B cell (primary cell): Measurements from ENCODE around the gene NEK8. TPM values are rescaled to one million over a fixed set of nuclear protein-coding genes. Genes with fewer than 3 reads are reported as not detected.

Experiments
- ATAC-seq: fragments of 200-7000 bp; cut with Tn5 transposase; one replicate; pipeline ENCODE4 v1.10.0; 2021; ENCODE audit warnings: low read depth, mild to moderate bottlenecking, moderate number of reproducible peaks, moderate library complexity
- CTCF ChIA-PET: fragments of 350-600 bp; sonication (Branson Sonifier 250); formaldehyde crosslinking; loops from one replicate; lab custom pipeline; 2021; ENCODE audit warnings: antibody characterized with exemption, inconsistent platforms; lab: Charles Lee
- POLR2A ChIA-PET: fragments of 350-600 bp; sonication (Branson Sonifier 250); formaldehyde crosslinking; loops from one replicate; lab custom pipeline; 2021; ENCODE audit warnings: antibody characterized with exemption; lab: Charles Lee
- DNase-seq: peaks from one replicate; pipeline ENCODE4 v3.0.0; 2013
- H2AFZ ChIP-seq: 2 replicates; pipeline ENCODE4 v1.6.1; 2012; ENCODE audit warnings: mild to moderate bottlenecking, low read depth, low read length; ENCODE audit not compliant: insufficient read depth, poor library complexity, severe bottlenecking
- H3K27ac ChIP-seq, 2 donors: 1 replicate in 1 of 2; 2 replicates in 1 of 2; pipeline ENCODE4 v1.5.1; 2012 to 2013; ENCODE audit warnings: low read length in 2 of 2, mild to moderate bottlenecking in 2 of 2, moderate library complexity in 1 of 2
- H3K27me3 ChIP-seq, 4 experiments: fragments of 200-600 bp in 1 of 4; sonication (generic) in 1 of 4; replicated peaks in 1 of 4; 1 replicate in 2 of 4; 2 replicates in 2 of 4; pipeline versions ENCODE4 v1.6.1 to v1.7.0; 2013 to 2016; ENCODE audit warnings: low read length in 3 of 4, mild to moderate bottlenecking in 2 of 4, mixed read lengths in 1 of 4, moderate library complexity in 1 of 4; ENCODE audit not compliant: insufficient read depth in 4 of 4, control insufficient read depth in 3 of 4; ENCODE audit errors: control extremely low read depth in 1 of 4
- H3K36me3 ChIP-seq, 2 experiments: replicated peaks in 1 of 2; 1 replicate in 1 of 2; 2 replicates in 1 of 2; pipeline versions ENCODE4 v1.6.1 to v1.7.1; 2013; ENCODE audit warnings: low read length in 1 of 2; ENCODE audit not compliant: insufficient read depth in 2 of 2, control insufficient read depth in 1 of 2; ENCODE audit errors: control extremely low read depth in 1 of 2, extremely low read depth in 1 of 2
- H3K4me1 ChIP-seq, 2 donors: fragments of 200-600 bp in 1 of 2; sonication (generic) in 1 of 2; 1 replicate in 1 of 2; 2 replicates in 1 of 2; pipeline versions ENCODE4 v1.5.1 to v1.6.1; 2013 to 2017; ENCODE audit warnings: low read length in 2 of 2; ENCODE audit not compliant: control insufficient read depth in 2 of 2, insufficient read depth in 2 of 2
- H3K4me2 ChIP-seq: replicated peaks from 2 replicates; pipeline ENCODE3; 2012; ENCODE audit warnings: mild to moderate bottlenecking, low read depth, low read length; ENCODE audit not compliant: poor library complexity, severe bottlenecking
- H3K4me3 ChIP-seq, 5 experiments: fragments of 200-600 bp in 1 of 5; sonication (generic) in 1 of 5; 1 replicate in 3 of 5; 2 replicates in 2 of 5; pipeline versions ENCODE4 v1.5.1 to v1.7.0; 2011 to 2016; ENCODE audit warnings: low read length in 4 of 5, mild to moderate bottlenecking in 4 of 5, low read depth in 2 of 5, control low read depth in 1 of 5, moderate library complexity in 1 of 5; ENCODE audit not compliant: insufficient read depth in 1 of 5; ENCODE audit errors: control extremely low read depth in 1 of 5, extremely low read depth in 1 of 5
- H3K79me2 ChIP-seq: fragments of 200-600 bp; sonication (generic); one replicate; pipeline ENCODE4 v1.6.0; 2016; ENCODE audit warnings: low read length; ENCODE audit not compliant: control insufficient read depth, insufficient read depth
- H3K9ac ChIP-seq: fragments of 200-600 bp; sonication (generic); 2 replicates; pipeline ENCODE4 v1.6.1; 2017; ENCODE audit warnings: mild to moderate bottlenecking, low read length, moderate library complexity
- H3K9me3 ChIP-seq, 3 donors: one replicate each; pipeline versions ENCODE4 v1.6.1 to v1.7.1; 2013; ENCODE audit warnings: low read length in 2 of 3; ENCODE audit not compliant: control insufficient read depth in 2 of 3, insufficient read depth in 1 of 3; ENCODE audit errors: control extremely low read depth in 1 of 3
- H4K20me1 ChIP-seq: 2 replicates; pipeline ENCODE4 v1.6.0; 2012; ENCODE audit warnings: mild to moderate bottlenecking, low read length; ENCODE audit not compliant: insufficient read depth, control insufficient read depth, poor library complexity, severe bottlenecking
- H3K27ac Mint-ChIP-seq: one replicate; pipeline ENCODE4 v1.8.0; 2021; ENCODE audit warnings: mixed read lengths
- H3K27me3 Mint-ChIP-seq: one replicate; pipeline ENCODE4 v1.8.0; 2021; ENCODE audit warnings: mixed read lengths
- H3K4me1 Mint-ChIP-seq: one replicate; pipeline ENCODE4 v1.8.0; 2021; ENCODE audit warnings: mixed read lengths
- H3K4me3 Mint-ChIP-seq: one replicate; pipeline ENCODE4 v1.8.0; 2021; ENCODE audit warnings: mixed read lengths
- H3K9me3 Mint-ChIP-seq: one replicate; pipeline ENCODE4 v1.8.0; 2022; ENCODE audit warnings: mixed read lengths; ENCODE audit not compliant: insufficient read depth
- EZH2 ChIP-seq: IDR thresholded peaks from 2 replicates; pipeline ENCODE4 v1.6.1; 2012; ENCODE audit warnings: borderline replicate concordance, low read depth, mild to moderate bottlenecking, moderate library complexity, low read length; ENCODE audit not compliant: insufficient read depth, poor library complexity, severe bottlenecking
- WGBS: methylation state at CpG from one replicate; pipeline ENCODE4 v1.1.5; 2013; ENCODE audit warnings: missing lambda C conversion rate; ENCODE audit not compliant: insufficient coverage; 5-methylcytosine and 5-hydroxymethylcytosine counted together
- intact Hi-C: fragments of 100-400 bp; cut with micrococcal nuclease; formaldehyde crosslinking; loops from one replicate; pipeline ENCODE4 v1.10.0; 2022
- polyA plus RNA-seq: library from polyadenylated mRNA; depleted of rRNA; stranded (reverse); fragments of >200 nt; gene quantifications from 2 replicates; pipeline ENCODE4 v1.2.3, GENCODE V29; 2012
- total RNA-seq, 2 donors: library from RNA; stranded (reverse); fragments of 120-200 nt in 1 of 2; gene quantifications; 1 replicate in 1 of 2; 2 replicates in 1 of 2; pipeline versions ENCODE4 v1.2.3 to v1.2.4, GENCODE V29; 2013 to 2022
- TF ChIP-seq, protein P1 (sequence below): fragments of 200-600 bp; IDR thresholded peaks from one replicate; pipeline ENCODE4 v1.8.0; 2022; ENCODE audit warnings: antibody characterized with exemption, mild to moderate bottlenecking

The NEK8 gene
- total and polyA plus RNA-seq, 2 donors (not counting 1 experiment from before 2014, with no cell fraction given): 58.0 to 305 TPM

GRCh38 chr17:28703552-28704218 is 24.9 kb upstream of the NEK8 start:
- Histone ChIP-seq H3K9ac (no peak overlapping the region), H3K4me3 (no peak overlapping the region), H3K4me2 (no peak overlapping the region), H2AFZ (no peak overlapping the region), H3K36me3 (peaks cover 0 to 52% of the 10 kb centered on the region in 2 experiments), H3K9me3 (no peaks in the 10 kb centered on the region), H3K79me2 (no peaks in the 10 kb centered on the region), H4K20me1 (no peaks in the 10 kb centered on the region), H3K27me3 (no peaks in the 10 kb centered on the region), H3K27ac (no peak overlapping the region), H3K4me1 (no peaks in the 10 kb centered on the region)
- no peaks in the 10 kb centered on the region for H3K4me1 Mint-ChIP-seq
- ATAC-seq (no peak), DNase-seq (no peak)
- H3K27ac Mint-ChIP-seq: no peak overlapping the region
- WGBS: 97% methylated on average over 12 of the region's 16 CpGs
- H3K9me3 Mint-ChIP-seq: no peaks in the 10 kb centered on the region
- TF ChIP-seq, protein P1, sequence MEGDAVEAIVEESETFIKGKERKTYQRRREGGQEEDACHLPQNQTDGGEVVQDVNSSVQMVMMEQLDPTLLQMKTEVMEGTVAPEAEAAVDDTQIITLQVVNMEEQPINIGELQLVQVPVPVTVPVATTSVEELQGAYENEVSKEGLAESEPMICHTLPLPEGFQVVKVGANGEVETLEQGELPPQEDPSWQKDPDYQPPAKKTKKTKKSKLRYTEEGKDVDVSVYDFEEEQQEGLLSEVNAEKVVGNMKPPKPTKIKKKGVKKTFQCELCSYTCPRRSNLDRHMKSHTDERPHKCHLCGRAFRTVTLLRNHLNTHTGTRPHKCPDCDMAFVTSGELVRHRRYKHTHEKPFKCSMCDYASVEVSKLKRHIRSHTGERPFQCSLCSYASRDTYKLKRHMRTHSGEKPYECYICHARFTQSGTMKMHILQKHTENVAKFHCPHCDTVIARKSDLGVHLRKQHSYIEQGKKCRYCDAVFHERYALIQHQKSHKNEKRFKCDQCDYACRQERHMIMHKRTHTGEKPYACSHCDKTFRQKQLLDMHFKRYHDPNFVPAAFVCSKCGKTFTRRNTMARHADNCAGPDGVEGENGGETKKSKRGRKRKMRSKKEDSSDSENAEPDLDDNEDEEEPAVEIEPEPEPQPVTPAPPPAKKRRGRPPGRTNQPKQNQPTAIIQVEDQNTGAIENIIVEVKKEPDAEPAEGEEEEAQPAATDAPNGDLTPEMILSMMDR: no peak
- TF ChIP-seq EZH2: no peak
- no peak overlapping the region for H3K4me3 Mint-ChIP-seq
- H3K27me3 Mint-ChIP-seq: no peaks in the 10 kb centered on the region
- POLR2A ChIA-PET: no interaction called here
- CTCF ChIA-PET: no interaction called here
- intact Hi-C loops: no loop called here

DNA sequence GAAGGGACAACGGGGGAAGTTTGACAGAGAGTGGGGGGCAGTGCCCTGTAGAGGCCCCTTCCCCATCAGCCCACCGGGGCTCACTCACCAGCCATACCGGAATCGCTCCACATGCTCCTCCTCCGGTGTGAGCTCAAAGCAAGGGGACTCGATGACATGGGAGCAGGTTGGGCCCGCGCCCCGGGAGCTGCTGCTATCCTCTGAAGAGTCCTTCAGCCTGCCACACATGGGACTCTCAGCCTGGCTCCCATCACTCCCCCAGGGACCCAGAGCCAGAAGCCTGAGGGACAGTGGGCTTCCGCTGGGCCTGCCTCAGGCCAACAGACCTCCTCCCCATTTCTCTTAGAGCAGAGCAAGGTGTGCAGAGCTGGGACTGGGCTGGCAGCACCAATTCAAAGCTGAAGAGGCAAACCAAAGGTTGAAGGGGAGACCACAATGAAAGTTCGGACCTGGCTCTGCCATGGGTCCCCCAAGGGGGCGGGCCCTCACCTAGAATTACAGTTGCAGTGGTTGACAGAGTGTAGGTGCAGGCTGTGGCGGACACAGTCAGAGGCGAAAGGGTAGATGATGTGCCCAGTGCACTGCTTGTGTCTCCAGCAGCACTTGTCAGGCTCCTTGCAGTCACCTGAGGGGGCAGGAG is 24.2 kb upstream of the NEK8 start:
- H3K36me3 ChIP-seq: peaks cover 0 to 46% of the 10 kb centered on the region in 2 experiments
- 96% methylated on average over 12 of the region's 14 CpGs for WGBS

More for the DNA sequence above, 24.2 kb upstream of the NEK8 start:
- Mint-ChIP-seq H3K27me3 (no peaks in the 10 kb centered on the region), H3K4me3 (no peak overlapping the region), H3K9me3 (no peaks in the 10 kb centered on the region), H3K4me1 (no peaks in the 10 kb centered on the region), H3K27ac (no peak overlapping the region)
- H3K4me3 ChIP-seq: no peak overlapping the region
- no peaks in the 10 kb centered on the region for H4K20me1 ChIP-seq
- CTCF ChIA-PET: interaction anchor here (0.6 kb wide), 1 partner anchor 516 kb away, joined by 4 read pairs; no protein-coding TSS in a partner anchor
- intact Hi-C loops: no loop called here
- no peaks in the 10 kb centered on the region for H3K27me3 ChIP-seq
- no peak overlapping the region for H2AFZ ChIP-seq
- ATAC-seq (no peak), DNase-seq (no peak)
- H3K9ac ChIP-seq: no peak overlapping the region
- no peaks in the 10 kb centered on the region for H3K9me3 ChIP-seq
- H3K4me2 ChIP-seq: no peak overlapping the region
- H3K4me1 ChIP-seq: no peaks in the 10 kb centered on the region
- H3K79me2 ChIP-seq: no peaks in the 10 kb centered on the region
- no peak for TF ChIP-seq EZH2
- TF ChIP-seq, protein P1: no peak
- H3K27ac ChIP-seq: no peak overlapping the region
- POLR2A ChIA-PET: no interaction called here
